ENCODE measurements around the gene PAX7.

Gene PAX7

DNA sequence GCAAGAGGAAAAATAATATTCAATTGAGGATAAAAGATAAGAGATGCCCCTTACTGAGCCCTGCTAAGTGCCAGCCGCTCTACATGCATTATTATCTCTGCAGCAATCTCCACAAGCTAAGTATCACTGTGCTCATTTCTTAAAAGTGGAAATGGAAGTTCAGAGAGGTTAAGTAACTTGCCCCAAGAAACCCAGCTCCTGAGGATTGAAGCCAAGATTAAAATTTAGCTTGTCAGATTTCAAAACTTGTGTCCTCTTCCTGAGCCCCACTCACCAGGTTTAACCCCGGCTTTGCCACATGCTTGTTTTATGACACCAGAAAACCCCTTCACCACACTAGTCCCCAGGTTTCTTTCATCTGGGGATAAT, 11.2 kb upstream of the PAX7 start:
- DNase-seq = no peak

DNA sequence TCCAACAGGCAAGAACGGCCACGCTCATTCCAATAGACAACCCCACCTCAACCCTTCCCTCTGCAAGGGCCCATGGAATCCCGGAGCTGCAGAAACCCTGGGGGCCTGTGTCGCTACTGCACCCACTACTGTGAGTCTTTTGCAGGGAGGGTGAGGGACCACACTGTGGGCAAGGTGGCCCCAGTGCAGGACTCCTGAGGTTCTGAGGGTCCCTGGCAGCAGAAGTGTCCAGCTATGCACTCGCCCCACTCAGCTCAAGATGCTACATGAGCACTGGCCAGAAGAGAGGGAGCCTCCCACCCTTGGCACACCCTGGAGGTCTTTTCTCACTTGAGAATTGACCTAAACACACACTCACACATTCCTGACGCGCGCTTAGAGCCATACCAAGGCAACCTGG, 2.1 kb upstream of the PAX7 start:
- DNase-seq = no peak

GRCh38 chr1:18629659-18630510, 761 bp upstream of the PAX7 start:
- DNase-seq = no peak

GRCh38 chr1:18631496-18632217, 1.0 kb downstream of the PAX7 start:
- DNase-seq = no peak

- DNase-seq = no peak
These were observed 1.6 kb downstream of the PAX7 start for GRCh38 chr1:18632218-18632588.

DNA sequence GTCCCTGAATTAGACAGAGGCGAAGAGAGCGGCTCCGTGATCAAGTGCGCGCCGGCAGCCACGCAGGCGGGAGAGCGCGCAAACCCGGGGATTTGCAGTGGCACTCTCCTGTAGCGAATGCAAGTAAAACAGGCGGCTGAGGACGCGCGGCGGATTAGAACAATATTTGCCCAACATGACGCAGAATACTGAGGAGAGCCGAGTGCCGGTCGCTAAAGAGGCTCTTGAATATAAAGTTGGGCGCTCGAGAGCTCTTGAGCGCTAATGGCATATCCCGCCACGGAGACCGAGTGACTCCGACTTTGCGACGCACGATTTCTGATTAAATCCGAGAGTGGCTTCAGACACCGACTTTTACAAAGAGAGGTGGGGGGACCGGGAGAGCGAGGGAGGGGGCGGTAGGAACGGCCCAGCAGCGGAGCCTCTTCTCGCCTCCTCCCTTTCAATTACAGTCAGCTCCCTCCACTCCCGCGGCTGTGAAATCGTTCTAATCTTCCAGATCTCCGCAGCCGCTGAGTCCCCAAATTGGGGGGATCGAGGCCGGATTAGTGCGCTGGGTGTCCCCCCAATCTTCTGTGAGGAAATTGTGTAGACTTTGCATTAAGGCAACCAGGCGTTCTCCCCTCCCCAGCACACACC, 2.3 kb downstream of the PAX7 start:
- no peak for DNase-seq

GRCh38 chr1:18633422-18634155, 2.9 kb downstream of the PAX7 start:
- DNase-seq = no peak

GRCh38 chr1:18634276-18634675, 3.6 kb downstream of the PAX7 start:
- DNase-seq = no peak

DNA sequence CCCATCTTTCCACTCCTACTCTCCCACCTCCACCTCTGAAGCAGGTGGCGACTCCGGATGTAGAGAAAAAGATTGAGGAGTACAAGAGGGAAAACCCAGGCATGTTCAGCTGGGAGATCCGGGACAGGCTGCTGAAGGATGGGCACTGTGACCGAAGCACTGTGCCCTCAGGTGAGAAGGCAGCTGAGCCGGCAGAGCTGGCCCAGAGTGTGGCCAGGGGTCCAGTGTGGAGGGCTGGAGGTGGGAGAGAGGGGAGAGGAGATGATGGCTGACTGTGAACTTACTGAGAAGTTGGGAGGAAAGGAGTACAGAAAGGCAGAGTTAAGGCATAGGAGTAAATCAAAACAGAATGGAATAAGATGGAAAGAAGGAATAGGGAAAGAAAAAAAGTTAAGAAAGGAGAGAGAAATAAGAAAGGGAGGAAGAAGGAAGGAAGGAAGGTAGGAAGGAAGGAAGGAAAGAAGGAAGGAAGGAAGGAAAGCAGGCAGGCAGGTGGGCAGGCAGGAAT, 4.5 kb downstream of the PAX7 start:
- DNase-seq = no peak

DNA sequence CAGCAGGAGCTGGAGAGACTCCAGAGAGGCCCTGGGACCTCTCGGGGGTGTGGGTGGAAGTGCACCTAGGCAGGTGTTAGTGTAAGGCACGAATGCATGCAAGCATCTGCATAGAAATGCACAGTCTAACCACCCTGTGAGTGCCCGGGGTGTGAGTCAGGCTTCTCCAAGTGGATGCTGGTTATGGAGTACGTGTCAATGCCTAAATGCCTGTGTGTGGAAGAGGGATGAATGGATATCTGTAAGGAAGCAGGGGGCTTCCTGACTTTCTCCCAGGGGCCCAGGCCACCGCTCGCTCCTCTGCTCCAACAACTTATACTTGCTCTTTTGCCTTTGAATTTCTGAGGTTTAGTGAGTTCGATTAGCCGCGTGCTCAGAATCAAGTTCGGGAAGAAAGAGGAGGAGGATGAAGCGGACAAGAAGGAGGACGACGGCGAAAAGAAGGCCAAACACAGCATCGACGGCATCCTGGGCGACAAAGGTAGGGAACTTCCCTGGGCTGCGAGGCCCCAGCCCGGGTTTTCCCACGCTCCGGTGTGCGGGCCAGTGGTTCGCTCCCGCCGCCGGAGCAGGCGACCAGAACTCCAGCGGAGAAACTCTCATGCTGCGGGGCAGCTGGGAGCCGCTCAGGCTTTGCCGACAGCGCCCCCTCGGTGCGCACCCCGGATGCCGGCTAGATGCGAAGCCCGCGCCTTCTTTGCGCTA, 5.4 kb downstream of the PAX7 start:
- peak in 1 of 2 experiments; percentile 28 for DNase-seq

- no peak for DNase-seq
These were observed 6.2 kb downstream of the PAX7 start for GRCh38 chr1:18636596-18637508.

DNA sequence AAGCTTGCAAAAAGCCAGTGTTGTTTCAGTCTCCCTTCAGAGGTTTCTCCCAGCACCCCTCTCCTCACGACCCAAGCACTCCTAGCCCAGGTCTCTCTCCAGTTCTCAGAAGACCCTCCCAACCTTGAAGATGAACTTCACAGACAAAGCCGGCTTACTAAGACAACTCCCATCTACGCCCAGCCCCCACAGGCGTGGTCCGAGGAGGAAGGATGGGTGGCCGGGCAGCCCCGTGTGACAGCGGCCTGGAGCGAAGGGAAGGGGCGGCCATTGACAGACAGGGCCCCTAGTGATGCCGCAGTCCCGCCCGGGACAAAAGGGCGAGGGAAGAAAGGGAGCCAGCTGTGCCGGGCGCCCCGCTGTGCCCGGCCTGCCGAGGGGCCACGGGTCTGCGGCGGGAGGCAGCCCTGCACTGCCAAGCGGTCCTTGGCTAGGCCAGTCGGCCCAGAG, 6.9 kb downstream of the PAX7 start:
- no peak for DNase-seq

- DNase-seq = no peak
These were observed 7.6 kb downstream of the PAX7 start for GRCh38 chr1:18637962-18638834.

GRCh38 chr1:18638835-18639364, 8.3 kb downstream of the PAX7 start:
- no peak for DNase-seq

DNA sequence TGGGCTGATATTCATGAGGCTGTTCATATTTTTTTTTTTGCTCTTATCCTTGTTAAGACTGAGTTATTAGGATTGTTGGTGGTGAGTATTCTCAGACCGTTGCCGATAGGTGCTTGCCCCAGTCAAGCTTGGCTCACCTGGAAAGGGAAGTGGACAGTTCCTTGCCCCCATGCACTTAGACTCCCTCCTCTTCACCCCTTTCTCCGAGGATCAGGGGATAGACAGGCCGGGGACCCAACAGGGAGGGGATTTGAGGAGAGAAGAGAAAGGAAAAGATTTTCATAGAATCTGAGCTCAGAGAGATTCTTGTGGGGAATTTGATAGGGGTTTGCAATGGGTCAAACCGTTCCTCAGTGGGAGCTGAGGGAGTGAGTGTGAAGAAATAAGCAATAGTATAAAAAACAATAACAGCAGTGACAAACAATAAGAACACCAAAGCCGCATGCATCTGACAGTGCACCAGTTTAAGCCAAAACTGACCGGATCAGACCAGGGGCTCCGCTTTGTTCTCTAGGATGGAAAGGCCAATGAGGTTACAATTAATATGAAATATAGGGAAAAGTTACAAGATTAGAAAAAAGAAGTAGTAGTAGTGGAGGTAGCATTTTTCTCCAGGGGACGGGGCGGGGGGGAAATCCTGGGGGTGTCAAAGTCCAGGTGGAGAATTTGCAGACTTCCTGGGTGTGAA, 8.9 kb downstream of the PAX7 start:
- no peak for DNase-seq

- DNase-seq = no peak
These were observed 9.8 kb downstream of the PAX7 start for GRCh38 chr1:18640228-18641004.

- no peak for DNase-seq
These were observed 10.6 kb downstream of the PAX7 start for GRCh38 chr1:18641005-18641941.
